ENCODE data around the gene TMTC2.
"Not testable (repeated sequence)": the region's sequence is repeated elsewhere in the genome, so short reads cannot be mapped to it uniquely, and the experiment has no call there.

TMTC2 gene

GRCh38 chr12:82841487-82841904, 154.8 kb downstream of the TMTC2 start:
- no peak for DNase-seq (ENCODE audit: low read depth in 2 of 2)

GRCh38 chr12:82842480-82842879, 155.8 kb downstream of the TMTC2 start:
- no peak for DNase-seq (ENCODE audit: low read depth in 2 of 2)

- DNase-seq (ENCODE audit: low read depth in 2 of 2) = not testable (repeated sequence)
Observed at GRCh38 chr12:82845076-82845475, 158.4 kb downstream of the TMTC2 start.

GRCh38 chr12:82848845-82849244, 162.1 kb downstream of the TMTC2 start:
- no peak for DNase-seq (ENCODE audit: low read depth in 2 of 2)

GRCh38 chr12:82852529-82852928, 165.8 kb downstream of the TMTC2 start:
- no peak for DNase-seq (ENCODE audit: low read depth in 2 of 2)

- DNase-seq (ENCODE audit: low read depth in 2 of 2) = no peak
Observed at GRCh38 chr12:82855872-82856271, 169.2 kb downstream of the TMTC2 start.

GRCh38 chr12:82857276-82857675, 170.6 kb downstream of the TMTC2 start:
- DNase-seq (ENCODE audit: low read depth in 2 of 2) = no peak

- no peak for DNase-seq (ENCODE audit: low read depth in 2 of 2)
Observed at GRCh38 chr12:82857911-82858533, 171.3 kb downstream of the TMTC2 start.

- DNase-seq (ENCODE audit: low read depth in 2 of 2) = no peak
Observed at GRCh38 chr12:82858534-82858917, 171.8 kb downstream of the TMTC2 start.

GRCh38 chr12:82862069-82862841, 175.5 kb downstream of the TMTC2 start:
- DNase-seq (ENCODE audit: low read depth in 2 of 2) = no peak

GRCh38 chr12:82862876-82863649, 176.4 kb downstream of the TMTC2 start:
- no peak for DNase-seq (ENCODE audit: low read depth in 2 of 2)

- no peak for DNase-seq (ENCODE audit: low read depth in 2 of 2)
Observed at GRCh38 chr12:82866227-82866775, 179.6 kb downstream of the TMTC2 start.

- no peak for DNase-seq (ENCODE audit: low read depth in 2 of 2)
Observed at GRCh38 chr12:82866946-82867345, 180.2 kb downstream of the TMTC2 start.

- no peak for DNase-seq (ENCODE audit: low read depth in 2 of 2)
Observed at GRCh38 chr12:82867762-82868500, 181.2 kb downstream of the TMTC2 start.

- no peak for DNase-seq (ENCODE audit: low read depth in 2 of 2)
Observed at GRCh38 chr12:82870771-82871377, 184.2 kb downstream of the TMTC2 start.

- no peak for DNase-seq (ENCODE audit: low read depth in 2 of 2)
Observed at GRCh38 chr12:82872088-82872487, 185.4 kb downstream of the TMTC2 start.

- DNase-seq (ENCODE audit: low read depth in 2 of 2) = no peak
Observed at GRCh38 chr12:82873309-82873708, 186.6 kb downstream of the TMTC2 start.

GRCh38 chr12:82873951-82874350, 187.2 kb downstream of the TMTC2 start:
- no peak for DNase-seq (ENCODE audit: low read depth in 2 of 2)

- no peak for DNase-seq (ENCODE audit: low read depth in 2 of 2)
Observed at GRCh38 chr12:82874945-82875344, 188.2 kb downstream of the TMTC2 start.

GRCh38 chr12:82876075-82876474, 189.4 kb downstream of the TMTC2 start:
- DNase-seq (ENCODE audit: low read depth in 2 of 2) = no peak

GRCh38 chr12:82877963-82878362, 191.3 kb downstream of the TMTC2 start:
- no peak for DNase-seq (ENCODE audit: low read depth in 2 of 2)
